NCI-H1105 (cell line): ENCODE data around the gene SERPINB3.
"Not testable (repeated sequence)": the region's sequence is repeated elsewhere in the genome, so short reads cannot be mapped to it uniquely, and the experiment has no call there.

Experiments used
- DNase-seq: peaks from one replicate; lab custom pipeline; 2025; lab: John Stamatoyannopoulos, UW

SERPINB3 gene

DNA sequence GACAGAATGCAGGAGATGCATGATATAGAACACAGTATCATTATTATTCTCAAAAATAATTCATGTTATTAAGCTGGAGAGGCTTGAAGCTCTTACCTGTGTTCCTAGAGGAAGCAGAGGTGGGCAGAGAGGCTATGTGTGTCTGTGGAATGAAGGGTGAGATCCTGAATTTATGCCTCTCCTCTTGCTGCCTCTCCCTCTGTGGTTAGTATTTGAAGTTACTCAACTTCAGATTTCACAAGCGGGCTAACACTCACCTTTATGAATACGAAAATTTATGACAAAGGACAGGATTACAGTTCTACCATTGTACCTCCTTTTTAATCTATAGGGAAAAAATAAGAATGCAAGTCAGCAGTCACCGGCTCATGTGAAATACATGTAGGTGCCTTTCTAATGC, at the start of gene SERPINB3:
Gene SERPINB3 (minus strand): TSS at position 144 of the 400 bp plus-strand sequence. CDS start 677 bp downstream, outside the sequence.
- not testable (repeated sequence) for DNase-seq

DNA sequence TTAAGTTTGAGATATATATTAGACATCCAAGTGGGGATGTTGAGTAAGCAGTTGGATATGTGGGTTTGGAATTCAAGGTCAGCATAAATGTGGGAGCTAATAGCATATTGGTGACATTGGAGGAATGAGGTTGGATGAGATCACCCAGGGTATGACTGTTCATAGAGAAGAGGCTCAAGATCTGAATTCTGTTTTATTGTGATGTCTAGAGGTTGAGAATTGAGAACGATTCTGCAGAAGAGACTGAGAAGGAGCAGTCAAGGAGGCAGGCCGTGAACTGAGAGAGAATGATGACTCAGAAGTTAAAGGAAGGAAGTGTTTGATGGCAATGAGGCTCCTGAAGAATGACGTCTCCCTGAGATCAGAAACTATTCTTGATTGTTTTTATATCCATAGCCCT, 47.0 kb upstream of the SERPINB3 start:
- DNase-seq: no peak

DNA sequence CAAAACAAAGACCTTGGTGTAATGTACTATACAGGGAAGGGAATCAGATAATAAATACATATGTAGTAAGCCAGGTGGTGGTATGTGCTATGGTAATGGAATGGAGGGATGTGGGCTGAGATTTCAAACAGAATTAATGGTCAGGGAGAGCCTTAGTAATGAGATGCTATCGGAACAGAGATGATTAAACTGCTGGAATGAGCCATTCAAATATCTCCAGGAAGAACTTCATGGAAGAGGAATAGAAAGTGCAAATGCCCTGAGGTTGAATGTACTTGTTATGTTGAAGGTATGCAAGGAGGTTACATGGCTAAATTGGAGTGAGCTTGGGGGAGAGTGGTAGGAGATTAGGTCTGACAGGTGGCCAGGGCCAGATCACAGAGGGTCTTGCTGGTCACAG, 46.1 kb upstream of the SERPINB3 start:
- DNase-seq: no peak

DNA sequence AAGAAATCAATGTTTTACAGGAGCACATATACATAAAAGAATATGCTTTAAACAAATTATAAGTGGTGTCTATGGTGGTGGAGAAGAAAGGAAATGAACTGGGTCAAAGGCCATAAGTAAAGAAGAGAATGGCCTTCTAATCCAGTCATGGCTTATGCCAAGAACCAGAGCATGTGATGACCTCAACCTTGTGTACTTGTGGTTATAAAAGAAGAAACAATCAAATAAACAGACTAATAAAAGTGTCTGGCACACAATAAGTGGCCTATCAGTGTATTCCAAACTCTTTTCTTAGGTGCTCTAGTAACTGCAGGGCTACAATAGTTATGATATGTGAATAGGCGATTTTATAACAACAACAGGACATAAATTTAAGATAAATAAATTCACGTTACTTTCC, 43.7 kb upstream of the SERPINB3 start:
- DNase-seq: no peak

DNA sequence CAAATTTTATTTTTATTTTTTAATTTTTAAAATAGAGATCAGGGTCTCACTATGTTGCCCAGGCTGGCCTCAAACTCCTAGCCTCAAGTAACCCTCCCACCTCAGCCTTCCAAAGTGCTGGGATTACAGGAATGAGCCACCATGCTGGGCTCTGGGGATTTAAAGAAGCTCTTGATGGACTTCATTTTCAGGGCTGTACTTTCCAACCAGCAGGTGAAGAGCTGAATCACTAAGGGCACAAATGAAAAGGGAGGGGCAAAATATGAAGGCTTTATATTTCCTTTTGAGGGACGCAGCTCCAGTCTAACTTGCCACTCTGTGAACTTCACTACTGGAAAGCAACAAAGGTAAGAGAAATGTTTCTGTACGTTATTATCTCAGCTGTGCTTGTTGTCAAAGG, 41.0 kb upstream of the SERPINB3 start, which contains the start of gene SERPINB11:
Gene SERPINB11 (plus strand): TSS at position 301 of the 400 bp plus-strand sequence. CDS start 7,234 bp downstream, outside the sequence.
- no peak for DNase-seq

DNA sequence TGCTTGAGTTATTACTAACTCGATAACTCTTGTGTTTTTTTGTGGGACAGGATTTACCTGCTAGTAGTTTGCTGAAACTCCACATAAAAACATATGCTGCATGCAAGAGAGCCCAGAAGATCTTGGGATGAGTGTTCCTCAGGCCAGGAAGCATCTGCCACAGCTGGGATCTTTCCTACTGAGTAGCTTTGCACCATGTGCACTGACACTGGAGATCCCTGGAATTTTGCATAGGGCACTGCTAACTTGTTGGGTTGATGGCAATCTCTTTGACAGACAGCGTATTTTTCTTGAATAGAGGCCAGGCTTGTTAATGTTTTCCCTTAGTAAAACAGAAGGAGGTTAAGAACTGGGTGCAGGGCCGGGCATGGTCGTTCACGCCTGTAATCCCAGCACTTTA, 40.3 kb upstream of the SERPINB3 start:
- DNase-seq: no peak

DNA sequence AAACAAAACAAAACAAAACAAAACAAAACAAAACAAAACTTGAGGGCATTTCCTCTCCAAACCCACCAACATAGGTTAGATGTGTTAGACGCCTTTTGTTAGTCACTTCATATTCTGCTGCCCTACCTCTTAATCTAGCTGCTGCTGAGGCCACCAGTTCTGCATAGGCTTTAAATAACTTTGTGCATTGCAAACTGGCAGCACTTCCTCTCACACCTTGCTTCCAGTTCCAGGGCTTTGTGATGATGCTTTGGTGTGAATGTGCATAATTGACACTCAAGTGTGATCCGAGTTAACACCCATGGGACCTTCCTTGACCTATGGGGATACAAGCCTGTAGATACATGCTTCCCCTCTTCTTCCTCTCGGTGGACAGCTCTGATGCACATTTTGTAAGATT, 38.8 kb upstream of the SERPINB3 start:
- DNase-seq: no peak

DNA sequence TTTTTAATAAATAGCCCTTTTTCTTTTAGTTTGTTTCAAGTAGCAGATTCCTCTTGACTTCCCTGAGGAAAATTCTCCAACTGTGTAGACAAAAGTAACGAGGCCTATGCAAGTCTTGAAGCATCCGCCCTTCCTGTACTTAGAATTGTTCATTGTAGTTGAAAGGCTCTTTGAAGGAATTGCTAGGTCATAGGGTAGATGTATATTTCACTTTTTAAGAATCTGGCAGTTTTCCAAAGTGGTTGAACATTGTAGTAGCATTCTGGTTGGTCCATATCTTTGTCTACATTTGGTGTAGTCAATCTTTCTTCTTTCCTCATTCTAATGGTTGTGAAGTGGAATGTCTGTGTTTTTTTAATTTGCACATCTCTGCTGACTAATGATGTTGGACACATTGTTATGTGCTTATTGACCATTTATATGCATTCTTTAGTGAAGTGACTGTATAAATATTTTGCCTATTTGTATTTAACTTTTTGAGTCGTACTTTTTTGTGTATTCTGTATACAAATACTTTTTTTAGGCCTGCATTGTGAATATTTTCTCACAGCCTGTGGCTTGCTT, 35.5 kb upstream of the SERPINB3 start:
- DNase-seq: no peak

DNA sequence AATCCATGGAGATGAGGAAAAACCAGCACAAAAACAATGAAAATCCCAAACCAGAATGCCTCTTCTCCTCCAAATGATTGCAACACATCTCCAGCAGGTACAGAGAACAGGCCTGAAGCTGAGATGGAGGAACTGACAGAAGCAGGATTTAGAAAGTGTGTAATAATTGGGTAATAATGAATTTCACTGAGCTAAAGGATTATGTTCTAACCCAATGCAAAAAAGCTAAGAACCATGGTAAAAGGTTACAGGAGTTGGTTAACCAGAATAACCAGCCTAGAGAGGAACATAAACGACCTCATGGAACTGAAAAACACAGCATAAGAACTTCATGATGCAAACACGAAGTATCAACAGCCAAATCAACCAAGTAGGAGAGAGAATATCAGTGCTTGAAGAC, 27.4 kb upstream of the SERPINB3 start:
- DNase-seq: no peak

DNA sequence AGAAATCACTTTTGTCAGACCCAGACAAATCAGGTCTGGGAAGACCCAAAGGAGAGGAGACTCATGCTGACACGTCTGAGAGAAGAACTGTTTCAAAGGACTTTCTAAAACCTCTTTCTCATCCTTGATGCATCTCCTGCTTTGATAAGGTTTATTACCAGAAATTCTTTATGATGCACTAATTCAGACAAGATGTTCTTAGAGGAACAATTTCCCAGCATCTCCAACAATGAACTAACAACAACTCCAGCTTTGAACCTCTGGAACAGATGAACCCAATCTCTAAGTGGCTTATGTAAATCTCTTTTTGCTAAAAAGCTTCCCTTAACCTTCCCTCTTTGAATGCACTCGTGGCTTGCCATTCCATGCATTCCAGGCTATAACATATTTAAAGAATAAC, 25.2 kb upstream of the SERPINB3 start:
- DNase-seq: no peak

DNA sequence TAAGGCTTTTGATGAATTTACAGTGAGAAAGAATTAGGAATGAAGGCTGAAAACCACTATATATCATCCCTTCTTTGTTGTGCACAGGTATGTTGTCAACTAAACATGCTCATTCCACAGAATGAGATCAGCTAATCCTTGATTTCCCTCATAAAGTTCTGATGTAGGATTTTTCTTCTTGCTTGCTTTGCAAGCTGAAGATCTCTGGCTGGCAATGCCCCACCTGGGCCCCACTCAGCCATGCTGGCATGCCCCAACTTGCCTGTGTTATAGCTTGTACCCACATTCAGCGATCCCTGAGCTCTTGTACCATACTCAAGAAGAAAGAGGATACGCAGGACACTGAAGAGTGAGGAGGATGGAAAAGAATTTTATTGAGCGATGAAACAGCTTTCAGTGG, 23.0 kb upstream of the SERPINB3 start:
- DNase-seq: no peak

DNA sequence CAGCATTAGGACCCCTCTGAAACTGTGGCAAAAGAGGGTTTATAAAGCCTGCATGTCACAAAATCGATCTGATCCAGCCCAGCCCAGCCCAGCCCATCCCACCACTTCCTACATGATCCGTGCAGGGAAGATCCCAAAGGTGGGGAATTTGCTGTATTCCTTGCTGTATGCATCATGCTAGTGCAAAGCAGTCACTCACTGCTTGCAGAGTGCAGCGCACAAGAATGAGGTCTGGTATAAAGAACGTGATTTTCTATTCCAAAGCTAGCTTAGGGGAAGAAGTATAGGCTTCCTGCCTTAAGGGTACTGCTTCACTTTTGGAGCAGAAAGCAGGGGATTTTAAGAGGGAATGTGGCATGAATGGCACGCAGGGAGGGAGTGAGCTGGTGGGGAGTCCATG, 22.2 kb upstream of the SERPINB3 start:
- no peak for DNase-seq

DNA sequence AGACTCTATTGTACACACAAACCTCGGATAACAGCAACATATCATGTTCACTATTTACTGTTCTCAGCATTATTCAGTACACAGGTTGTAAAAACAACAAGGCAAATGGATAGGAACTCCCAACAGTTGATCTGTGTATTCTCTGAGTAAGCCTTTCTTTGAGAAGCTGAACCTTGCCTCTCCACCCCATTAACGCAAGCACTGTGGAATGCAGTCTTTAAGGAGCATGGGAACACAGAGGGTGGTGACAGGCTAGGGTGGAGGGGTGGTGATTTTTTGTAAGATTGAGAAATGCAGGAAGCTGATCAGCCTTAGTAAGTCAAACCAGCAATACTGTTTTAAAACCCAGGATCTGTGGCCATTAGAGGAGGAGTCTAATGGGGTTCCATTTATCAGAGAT, 21.5 kb upstream of the SERPINB3 start:
- no peak for DNase-seq

DNA sequence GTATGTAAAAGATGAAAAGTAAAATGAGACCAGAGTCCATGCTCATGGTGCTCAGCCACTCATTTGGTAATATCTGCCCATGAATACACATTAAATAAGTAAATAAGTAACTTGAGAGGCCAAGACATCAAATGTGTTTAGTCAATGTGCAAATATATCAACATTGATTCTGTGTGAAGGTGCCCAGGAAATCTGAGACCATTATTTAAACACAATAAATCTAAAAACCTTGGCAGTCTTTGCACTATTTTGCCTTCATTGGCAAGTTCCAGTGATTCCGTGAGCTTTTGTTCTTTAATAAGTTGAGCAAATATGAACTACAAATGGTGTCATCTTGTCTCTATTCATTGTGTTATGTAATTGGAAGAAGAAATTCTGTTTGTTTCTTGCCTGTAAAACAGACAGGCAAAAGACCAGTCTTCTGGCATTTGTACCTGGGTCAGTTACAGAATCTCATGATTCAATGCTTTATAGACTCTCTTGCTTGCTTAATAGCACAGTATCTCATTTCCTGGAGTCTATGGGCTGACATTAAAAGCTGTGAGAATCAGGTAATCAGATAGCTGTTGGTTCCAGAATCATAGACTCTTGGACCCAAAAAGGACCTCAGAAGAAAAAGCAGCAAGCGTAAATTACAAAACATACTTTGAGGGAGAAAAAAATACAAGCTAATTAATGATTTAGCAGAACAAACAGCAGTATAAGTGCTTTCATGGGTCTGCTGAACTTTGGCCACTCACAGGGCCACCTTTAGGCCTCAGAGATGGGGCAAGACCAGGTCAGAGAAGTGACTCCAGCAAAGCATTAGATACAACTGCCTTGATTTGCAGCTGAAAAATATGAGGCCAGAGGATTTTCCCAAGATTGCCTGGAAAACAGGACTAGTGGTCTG, 20.0 kb upstream of the SERPINB3 start:
- DNase-seq: peak; percentile 15

DNA sequence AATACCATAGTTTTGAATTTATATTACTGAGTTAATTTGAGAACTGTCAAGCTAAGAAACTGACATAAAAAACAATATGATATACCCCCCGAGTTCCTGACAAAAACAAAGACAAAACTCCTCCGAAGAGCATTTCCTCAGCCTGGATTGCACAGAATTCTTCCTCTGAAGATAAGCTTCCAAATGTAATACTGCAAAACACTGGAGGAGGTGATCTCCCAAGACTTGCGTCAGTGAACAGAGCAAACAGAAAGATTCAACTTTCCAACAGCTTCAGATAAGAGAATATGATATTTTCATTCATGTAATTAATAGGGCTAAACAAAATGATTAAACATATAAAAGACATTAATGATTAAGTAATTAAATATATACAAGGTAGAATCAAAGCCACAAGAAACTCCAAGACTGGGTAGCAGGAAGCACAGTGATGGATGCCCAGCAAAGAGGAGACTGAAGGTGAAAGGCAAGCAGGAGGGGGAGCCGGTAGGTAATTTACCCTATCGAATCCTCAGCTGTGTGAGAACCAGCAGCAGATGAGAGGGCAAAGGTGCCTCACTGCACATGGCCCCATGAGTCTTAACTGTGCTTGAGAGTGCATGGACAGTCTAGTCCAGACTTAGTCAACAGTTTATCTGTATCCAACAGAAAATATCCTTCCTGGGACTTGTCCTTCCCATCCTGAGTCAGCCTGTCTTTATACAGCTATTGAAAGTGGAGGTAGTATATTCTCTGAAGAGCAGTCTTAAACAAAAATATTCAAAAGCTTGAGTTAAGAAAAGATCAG, 18.3 kb upstream of the SERPINB3 start:
- no peak for DNase-seq

DNA sequence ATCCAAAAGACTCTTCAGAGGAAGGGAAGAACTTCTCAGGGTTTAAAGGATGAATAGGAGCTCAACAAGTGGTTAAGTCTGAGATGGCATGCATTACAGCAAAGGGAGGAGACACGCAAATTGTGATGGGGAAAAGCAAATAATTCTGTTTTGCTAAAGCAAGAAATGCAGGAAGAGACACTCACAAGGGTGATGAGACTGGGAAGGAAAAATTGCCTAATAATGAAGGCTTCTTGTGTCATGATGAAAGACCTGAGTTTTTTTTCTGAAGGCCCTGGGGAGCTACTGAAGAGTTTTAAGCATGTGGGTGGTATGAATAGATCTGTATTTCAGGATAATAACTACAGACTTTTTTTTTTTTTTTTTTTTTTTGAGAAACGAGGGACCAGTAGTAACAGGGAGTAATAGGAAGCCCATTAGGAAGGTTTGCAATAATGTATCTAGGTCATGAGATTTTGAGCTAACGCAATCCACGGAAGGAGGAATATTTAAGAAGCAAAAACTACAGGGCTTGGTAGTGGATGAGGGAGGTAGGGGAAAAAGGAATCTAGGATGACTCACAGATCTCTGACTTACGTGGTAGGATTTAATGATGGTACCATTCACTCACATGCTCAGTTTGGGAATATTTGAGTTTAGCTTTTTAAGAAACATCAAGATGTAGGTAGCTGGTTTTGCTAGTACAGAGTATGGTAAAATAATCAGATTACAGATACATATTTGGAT, 16.0 kb upstream of the SERPINB3 start:
- DNase-seq: no peak

DNA sequence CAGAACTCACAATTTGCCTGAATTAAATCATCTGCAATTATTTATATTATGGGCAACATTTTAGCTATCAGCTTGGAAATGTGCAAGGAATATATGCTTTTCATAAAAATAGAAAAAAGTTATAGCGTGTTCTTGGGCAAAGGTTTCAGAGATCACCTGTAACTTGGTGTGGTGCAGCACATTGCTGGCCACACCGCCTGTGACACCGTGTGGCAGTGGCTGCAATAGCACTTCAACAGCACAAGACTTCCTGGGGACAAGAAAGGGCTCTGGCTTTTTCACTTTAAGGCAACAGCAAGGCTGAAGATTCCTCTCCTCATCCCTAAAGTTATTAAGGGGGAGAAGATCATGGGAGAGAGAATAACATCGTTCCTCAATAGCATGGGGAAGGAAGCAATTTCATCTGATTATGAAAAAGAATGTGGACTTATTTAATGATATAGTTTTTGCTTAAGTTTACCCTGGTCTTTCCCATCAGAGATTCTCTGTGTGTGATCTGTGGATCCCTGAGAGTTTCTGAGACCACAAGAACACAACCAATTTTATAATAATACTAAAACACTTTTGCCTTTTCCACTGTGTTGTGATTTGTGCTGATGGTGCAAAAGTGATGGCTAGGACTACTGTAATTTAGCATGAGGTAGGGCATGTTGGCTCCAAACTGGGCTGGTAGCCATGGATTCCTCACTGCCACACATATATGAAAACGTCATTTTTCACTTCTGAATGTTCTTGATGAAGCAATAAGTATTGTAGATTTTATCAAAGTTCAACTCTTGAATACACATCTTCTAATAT, 15.0 kb upstream of the SERPINB3 start:
- DNase-seq: peak; percentile 31

DNA sequence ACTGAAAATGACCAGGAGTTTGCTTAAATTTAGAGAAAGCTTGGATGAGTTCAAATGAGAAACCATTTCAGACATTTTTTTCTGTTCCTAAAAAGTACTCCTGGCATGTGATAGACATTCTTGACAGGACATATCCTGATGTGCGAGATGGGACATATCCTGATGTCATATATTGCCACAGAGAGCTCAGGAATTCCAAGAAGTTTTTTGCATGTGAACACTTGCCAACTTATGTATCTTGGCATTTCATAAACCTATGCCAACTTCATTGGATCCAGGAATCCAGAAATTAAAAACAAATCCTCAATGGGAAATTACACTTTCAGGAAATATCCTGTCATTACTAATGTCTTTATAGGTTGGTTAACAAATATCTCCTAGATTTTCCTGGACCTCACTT, 2.9 kb upstream of the SERPINB3 start:
- DNase-seq: no peak

DNA sequence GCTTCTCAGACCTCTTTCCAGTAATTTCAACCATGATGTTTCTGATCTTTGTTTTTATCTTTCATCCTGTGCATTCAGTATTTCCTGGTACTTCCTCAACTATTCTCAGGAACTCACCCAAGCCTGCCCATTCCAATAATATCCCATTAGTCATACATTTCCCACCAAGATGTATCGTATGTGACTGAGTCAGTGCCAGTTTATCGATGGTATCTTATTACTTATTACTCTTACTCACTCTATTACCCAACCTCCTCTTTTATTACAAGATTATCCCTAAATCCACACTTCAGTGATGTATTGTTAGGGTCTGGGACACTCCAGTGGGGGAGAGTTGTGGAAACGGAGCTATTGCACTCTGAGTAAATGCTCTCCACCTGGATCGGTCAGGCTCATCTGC, 2.8 kb downstream of the SERPINB3 start:
- not testable (repeated sequence) for DNase-seq

DNA sequence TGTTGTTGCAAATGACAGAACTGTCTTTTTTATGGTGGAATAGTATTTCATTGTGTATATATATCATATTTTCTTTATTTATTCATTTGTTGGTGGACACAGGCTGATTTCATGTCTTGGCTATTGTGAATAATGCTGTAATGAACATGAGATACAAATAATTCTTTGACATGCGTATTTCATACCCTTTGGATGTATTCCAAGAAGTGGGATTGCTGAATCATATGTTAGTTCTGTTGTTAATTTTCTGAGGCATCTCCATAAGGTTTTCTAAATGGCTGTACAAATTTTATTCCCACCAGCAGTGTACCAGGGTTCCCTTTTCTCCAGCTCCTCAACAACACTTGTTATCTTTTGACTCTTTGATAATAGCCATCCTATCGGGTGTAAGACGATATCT, 11.4 kb downstream of the SERPINB3 start:
- DNase-seq: not testable (repeated sequence)

DNA sequence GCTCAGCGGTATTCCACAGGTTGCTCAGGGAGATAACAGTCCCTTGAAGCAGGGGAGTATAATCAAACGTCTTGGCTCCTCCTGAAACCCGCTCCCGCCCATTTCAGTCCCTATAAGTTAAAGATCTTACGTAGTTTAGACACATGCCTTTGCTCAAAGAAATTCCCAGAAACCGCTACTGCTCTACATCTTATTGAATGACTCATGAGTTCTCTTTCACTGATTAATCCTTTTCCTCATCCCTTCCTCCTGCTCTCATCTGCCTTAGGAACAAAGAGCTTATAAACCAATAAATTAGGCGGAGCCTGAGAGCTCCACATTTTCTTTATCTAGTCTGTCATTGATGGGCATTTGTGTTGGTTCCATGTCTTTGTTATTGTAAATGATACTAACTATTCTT, 13.5 kb downstream of the SERPINB3 start:
- no peak for DNase-seq
